Measurements from ENCODE around the gene CSMD2.

CSMD2 gene

DNA sequence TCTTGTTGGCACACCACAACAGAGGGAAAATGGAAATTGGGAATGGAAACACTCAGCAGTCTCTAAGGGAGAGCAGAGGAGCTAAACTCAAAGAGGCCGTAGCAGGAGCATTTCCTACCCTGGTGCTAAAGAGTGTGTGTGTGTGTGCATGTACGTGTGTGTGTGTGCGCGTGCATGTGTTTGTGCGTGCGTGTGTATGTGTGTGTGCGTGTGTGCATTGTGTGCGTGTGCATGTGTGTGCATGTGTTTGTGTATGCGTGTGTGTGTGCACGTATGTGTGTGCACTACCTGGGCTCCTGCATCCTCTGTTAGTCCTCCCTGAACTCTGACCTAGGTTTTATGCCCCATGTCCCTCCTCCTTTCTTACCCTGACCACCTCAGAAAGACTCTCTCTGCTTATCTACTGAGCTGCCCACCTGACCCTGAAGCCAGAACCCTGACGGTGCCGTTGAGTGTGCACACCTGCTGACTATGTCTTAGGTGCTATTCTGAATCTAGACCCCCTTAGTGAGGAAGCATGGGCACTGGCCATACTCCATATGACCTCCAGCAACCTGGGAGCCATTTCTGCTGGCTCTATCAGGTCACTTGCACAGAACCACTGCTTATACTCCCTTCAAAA, 458.3 kb downstream of the CSMD2 start:
- in situ Hi-C loops (cut with HindIII; ENCODE audit: low pct_ligation_motif_present, low pct_unique_long_range_greater_than_20kb, low sequenced_read_pairs) = no loop called here
- DNase-seq = no peak

DNA sequence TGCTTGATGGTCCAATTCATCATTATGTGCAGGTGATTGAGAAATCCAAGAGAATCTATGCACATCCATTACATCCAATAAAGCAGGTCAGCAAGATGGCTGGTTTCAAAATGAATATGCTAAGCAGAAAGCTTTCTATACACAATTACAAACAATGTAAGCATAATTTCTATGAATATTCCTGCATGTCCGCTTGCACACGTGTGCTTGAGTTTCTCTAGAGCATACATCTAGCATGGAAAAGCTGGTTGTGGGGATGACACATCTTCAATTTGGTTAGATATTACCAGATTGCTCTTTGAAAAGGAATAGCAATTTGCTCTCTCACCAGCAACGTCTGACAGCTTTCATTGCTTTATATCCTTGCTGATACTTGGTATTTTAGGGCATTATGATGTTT, 461.6 kb downstream of the CSMD2 start:
- in situ Hi-C loops (cut with HindIII; ENCODE audit: low pct_ligation_motif_present, low pct_unique_long_range_greater_than_20kb, low sequenced_read_pairs) = no loop called here

DNA sequence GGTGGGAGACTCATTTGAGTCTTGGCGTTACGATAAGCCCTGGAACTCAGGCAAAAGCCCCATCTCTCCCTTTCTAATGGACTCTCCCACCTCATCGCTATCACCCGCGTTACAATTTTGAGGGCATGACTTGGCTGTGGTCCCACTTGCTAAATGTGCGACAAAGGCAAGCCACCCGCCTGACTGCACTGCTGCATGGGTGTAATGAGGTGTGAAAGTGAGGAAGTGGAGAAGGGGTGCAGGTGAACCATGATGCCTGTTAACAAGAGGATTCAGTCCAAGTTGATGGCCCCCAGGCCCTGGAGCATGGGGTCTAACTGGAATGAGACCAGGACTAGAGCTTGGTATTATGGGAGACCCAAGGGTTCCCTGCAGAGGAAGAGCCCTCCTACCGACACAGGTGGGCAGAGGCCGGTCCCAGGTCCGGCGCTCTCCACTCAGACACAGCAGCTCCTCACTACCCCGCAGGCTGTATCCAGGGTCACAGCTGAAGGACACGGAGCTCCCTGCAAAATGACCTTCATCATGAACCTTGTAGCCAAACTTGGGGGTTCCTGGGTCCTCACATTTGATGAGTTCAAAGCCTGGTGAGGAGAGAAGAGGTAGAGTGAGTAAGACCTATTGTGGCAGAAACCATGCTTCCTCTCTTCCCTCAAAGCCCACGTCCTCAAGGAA, 466.5 kb downstream of the CSMD2 start:
- in situ Hi-C loops (cut with HindIII; ENCODE audit: low pct_ligation_motif_present, low pct_unique_long_range_greater_than_20kb, low sequenced_read_pairs) = no loop called here
- DNase-seq = no peak

More for the DNA sequence above, 461.6 kb downstream of the CSMD2 start:
- DNase-seq = no peak

DNA sequence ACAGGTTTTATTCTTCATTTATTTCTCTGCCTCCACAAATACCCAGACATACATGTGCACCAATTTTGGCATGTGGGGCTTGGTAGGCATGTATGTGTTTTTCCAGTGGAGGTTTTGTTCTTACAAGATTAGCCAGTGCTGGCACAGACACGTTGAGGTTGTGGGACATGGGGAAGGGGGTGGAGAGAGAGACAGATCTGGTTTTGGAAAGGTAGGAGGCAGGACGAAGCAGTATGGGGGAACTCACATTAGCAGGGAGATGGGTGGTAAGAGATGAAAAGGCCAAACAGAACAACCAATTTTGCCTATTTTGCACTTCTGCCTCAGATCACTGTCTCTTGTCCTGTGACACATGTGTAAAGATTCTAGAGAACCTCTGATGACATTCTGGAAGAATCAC, 467.2 kb downstream of the CSMD2 start:
- in situ Hi-C loops (cut with HindIII; ENCODE audit: low pct_ligation_motif_present, low pct_unique_long_range_greater_than_20kb, low sequenced_read_pairs) = no loop called here
- DNase-seq = no peak

DNA sequence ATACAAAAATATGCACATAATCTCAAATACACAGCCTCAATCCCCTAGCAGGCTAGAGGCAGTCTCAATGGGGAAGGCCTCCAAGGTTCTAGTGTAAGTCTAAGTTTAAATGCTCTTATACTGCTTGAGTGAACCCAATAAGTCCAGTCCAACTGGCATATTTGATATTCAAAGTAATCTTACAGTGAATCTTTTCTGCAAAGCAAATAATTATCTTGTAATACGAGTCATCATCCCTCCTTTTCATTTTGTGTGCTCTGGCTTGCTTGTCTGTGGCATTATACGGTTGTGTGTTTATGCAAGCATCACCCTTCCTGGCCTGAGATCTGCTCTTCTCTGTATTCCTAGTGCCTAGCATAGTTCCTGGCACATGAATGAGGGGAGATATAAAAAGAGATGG, 468.1 kb downstream of the CSMD2 start:
- no peak for DNase-seq
- in situ Hi-C loops (cut with HindIII; ENCODE audit: low pct_ligation_motif_present, low pct_unique_long_range_greater_than_20kb, low sequenced_read_pairs) = no loop called here

DNA sequence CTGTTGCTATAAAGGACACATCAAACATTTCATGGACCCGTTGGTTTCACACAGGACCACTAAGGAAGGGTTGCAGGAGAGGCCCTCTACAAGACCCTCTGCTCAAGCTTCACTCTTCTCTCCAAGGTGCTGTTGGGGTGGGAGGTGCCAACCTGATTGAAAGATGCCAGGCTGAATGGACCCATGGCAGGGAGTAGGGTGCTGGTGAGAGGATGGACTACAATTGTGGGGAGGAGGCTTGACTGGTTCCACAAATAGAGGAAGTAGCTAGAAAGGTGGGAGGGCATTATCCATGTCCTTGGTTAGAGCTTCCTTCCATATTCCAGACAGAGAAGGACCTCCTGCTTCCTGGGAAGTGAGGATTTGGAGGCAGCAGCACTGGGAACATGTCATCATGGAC, 468.7 kb downstream of the CSMD2 start:
- in situ Hi-C loops (cut with HindIII; ENCODE audit: low pct_ligation_motif_present, low pct_unique_long_range_greater_than_20kb, low sequenced_read_pairs) = no loop called here

DNA sequence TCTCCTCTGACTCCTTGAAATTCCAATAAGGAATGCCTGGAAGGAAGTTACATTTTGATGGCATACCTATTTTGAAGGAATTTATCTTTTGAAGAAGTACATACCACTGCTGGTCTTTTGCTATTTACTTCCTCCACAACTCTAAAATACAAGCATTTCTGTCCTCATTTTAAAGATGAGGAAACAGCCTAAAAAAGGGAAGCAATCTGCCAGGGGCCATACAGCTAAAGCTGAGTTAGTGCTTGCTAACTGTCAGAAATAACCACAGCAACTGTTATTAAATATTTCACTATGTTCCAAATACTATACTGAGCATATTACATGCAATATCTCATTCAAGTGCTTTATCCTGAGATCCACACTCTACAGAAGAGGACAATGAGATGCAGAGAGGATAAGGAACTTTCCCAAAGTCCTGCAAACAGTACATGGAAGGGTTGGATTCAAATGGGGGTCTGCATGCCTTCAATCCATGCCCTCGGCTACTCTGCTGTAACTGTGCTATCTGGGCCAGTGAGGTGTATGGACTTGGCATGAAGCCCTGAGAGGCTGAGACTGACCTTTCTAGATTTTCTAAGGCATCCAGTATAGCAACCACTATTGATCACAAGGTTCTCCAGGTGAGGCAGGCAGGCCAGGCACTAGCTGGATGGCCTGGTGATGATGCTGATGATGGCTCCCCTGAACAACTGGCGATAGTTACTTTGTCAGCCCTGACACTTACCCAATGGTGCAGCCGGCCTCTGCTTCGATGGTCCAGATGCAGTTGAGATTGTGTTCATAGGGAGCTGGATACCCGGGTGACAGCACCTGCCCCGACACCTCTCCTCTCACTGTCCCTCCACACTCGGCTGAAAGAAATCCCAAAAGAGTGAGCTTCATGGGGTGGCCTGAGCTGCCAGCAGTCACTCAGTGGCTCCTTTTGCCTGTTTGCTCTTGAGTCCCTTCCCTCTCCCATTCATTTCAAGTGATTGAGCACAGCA, 472.5 kb downstream of the CSMD2 start:
- DNase-seq = no peak
- in situ Hi-C loops (cut with HindIII; ENCODE audit: low pct_ligation_motif_present, low pct_unique_long_range_greater_than_20kb, low sequenced_read_pairs) = no loop called here

More for the DNA sequence above, 468.7 kb downstream of the CSMD2 start:
- no peak for DNase-seq

DNA sequence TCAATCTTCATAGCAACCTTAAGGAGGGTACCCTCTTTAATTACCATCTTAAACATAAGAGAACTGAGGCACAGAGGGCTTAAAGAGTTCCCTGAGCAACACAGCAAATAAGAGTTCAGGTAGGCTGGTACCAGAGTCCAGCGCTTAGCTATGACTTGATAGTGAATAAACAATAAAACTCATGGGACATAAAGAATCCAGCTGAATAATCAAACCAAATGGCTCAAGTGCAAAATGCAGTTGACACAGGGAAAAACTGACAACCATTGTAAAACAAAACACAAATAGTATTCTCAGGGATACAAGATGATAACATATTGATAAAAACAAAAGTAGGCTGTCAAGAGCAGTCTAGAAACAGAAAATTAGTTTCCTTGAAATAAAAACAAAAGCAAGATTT, 478.0 kb downstream of the CSMD2 start:
- DNase-seq = no peak
- in situ Hi-C loops (cut with HindIII; ENCODE audit: low pct_ligation_motif_present, low pct_unique_long_range_greater_than_20kb, low sequenced_read_pairs) = no loop called here

DNA sequence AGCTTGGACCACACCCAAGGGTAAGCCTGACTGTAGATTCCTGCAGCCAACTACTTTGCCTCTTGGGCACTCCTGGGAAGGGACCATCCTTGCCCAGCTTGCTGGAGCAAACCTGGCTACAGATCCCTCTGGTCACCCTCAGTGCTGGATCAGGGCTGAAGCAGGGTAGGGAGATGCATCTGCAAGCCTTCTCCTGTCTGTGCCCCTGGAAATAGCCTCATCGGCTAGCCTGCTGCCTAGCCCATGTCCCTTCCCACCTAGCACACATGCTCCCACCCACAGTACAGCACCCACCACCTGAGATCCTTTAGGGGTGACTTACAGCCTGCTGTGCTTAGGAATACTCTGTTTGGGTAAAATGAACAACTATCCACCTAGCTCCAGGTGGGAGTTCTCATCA, 478.5 kb downstream of the CSMD2 start:
- in situ Hi-C loops (cut with HindIII; ENCODE audit: low pct_ligation_motif_present, low pct_unique_long_range_greater_than_20kb, low sequenced_read_pairs) = no loop called here
- no peak for DNase-seq

DNA sequence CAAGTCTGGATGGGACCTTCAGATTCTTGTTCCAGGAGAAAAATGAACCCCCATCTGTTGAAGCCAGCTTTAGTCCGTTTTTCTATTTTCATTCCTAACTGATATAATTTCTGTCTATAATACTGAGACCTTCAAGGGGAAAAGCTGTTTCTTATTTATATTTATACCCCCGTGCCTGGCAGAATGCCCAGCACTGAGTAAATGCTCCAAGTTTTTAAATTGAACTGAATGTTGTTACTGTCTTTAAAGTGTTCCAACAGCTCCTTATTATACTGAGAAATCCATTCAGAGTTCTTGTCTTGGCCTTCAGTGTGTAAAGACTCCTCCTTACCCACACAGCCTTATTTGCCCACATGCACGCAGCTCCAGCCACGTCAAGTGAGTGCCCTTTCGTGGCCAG, 479.8 kb downstream of the CSMD2 start:
- in situ Hi-C loops (cut with HindIII; ENCODE audit: low pct_ligation_motif_present, low pct_unique_long_range_greater_than_20kb, low sequenced_read_pairs) = no loop called here
- DNase-seq = no peak

DNA sequence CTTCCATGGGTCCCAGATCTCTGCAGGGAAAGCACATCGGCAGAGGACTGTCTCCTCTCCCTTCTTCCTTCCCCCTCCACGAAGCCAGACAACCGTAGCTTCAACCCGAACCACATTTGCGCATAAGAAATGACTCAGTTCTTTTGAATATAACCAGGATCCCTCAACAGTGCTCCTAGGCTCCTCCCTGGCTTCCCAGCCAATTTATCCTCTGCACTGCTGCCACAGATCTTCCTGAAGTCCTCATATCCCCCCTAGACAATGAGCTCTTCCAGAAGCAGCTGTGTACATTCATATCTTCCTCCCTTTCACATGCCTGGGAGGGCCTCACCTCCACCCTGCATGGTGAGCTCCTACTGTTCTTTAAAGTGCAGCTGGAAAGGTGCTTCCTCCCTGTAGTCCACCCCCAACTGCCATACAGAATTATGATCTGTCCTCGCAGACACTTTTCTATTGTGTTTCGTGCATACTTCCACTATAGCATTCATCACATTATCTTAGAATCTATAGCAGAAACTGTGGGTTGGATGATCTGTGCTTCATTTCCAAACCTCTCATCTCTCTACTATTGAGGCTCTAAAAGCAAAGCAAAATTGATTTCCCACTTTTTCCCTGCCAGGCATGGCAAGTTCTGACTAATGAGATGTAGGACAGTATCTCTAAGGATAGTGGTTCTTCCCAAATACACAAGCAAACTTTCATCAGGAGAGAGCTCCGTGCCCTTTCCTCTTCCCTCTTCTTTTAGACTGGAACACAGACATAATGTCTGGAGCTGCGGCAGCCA, 480.4 kb downstream of the CSMD2 start:
- no peak for DNase-seq
- in situ Hi-C loops (cut with HindIII; ENCODE audit: low pct_ligation_motif_present, low pct_unique_long_range_greater_than_20kb, low sequenced_read_pairs) = no loop called here

DNA sequence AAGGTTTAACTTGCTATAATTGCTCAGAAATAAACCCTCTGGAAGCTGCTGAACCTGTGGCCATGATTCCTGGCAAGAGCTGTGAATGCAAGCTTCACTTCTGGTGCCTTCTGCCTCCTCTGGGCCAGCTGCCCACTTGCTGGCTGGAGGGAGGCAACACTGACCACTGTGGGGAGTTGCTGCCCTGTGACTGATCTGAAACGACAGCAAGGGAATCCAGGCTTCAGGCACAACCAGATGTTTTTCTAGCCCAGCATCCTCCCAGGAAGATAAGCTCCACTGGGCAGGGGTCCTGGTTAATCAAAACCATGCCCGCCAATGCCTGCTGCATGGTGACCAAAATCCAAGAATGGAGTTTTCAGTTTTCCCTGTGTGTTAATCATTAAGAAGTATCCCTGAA, 481.1 kb downstream of the CSMD2 start:
- in situ Hi-C loops (cut with HindIII; ENCODE audit: low pct_ligation_motif_present, low pct_unique_long_range_greater_than_20kb, low sequenced_read_pairs) = no loop called here
- no peak for DNase-seq

DNA sequence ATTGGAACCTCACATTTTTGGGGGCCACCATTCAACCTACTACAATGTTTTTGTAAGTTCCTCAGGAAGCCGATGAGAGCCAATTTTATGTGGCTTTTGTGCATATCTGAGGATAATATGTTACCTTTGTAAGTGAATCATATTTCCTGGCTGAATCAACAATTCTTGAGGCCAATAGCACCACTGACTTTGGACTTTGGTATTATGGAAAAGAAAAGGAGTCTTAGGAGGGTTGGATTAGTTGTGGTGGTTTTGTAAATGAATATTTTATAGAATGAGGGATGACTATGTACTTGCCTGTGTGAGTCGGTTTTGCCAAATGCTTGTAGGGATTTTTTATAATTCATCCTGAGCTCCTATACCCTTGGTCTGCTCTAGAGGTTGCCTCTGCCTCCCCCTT, 482.7 kb downstream of the CSMD2 start:
- in situ Hi-C loops (cut with HindIII; ENCODE audit: low pct_ligation_motif_present, low pct_unique_long_range_greater_than_20kb, low sequenced_read_pairs) = no loop called here
- no peak for DNase-seq

DNA sequence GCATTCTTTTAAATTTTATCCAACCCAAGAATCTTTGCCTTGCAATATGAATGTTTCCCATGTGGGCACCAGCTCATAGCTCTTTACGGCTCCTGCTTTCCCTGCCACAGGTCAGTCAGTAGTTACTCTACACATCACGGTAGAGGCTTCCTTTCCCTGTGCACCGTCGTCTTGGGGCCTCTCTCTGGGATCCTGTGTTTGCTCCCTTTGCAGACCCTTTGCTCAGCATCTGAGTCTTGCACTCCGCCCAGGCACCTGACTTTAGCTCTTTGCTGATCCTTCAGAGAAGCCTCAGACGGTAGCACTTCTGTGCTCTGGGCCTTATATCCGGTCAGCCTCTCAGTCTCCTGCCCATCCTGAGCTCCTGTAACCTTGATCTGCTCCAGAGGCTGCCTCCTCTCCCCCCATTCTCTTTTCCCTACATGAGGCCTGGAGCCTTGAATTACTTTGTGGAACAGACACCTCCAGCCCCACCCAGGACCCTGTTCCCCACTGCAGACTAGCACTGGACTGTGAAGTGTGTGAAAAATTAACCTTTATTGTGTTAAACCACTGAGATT, 484.7 kb downstream of the CSMD2 start:
- no peak for DNase-seq
- in situ Hi-C loops (cut with HindIII; ENCODE audit: low pct_ligation_motif_present, low pct_unique_long_range_greater_than_20kb, low sequenced_read_pairs) = no loop called here

DNA sequence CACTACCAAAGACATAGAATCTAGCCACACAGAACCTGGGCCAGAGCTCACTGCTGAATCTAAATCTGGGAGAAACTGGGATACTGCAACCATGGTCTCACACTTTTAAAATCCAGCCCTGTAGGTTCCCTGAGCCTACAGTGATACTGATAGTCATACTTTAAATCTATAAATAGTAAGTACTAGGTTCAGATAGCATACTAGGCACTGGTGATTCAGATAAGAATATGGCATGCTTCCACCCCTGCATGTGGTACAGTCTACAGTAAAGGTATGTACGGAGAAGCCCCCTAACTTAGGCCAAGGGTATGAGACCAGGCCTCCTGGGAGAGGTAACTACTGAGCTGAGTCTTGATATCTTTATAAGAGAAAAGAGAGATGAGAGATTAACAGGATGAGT, 494.5 kb downstream of the CSMD2 start:
- no peak for DNase-seq
- in situ Hi-C loops (cut with HindIII; ENCODE audit: low pct_ligation_motif_present, low pct_unique_long_range_greater_than_20kb, low sequenced_read_pairs) = no loop called here

DNA sequence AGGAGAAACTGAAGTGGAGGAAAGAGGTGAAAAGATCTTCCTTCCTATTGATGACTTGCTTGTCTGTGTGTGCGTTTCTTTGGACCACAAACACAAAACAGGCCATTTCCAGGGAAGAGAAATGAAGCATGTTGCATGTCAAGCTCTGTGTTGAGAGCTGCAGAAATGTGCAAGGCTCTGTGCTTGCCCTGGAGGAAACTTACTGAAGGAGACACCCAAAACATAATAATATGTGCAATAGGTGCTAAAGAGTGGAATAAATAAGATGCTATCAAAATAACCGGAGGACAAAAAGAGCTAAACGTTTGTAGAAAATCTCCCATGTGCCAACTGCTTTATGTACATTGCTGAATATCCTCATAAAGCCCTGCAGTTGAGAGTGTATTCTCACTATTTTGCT, 496.3 kb downstream of the CSMD2 start:
- in situ Hi-C loops (cut with HindIII; ENCODE audit: low pct_ligation_motif_present, low pct_unique_long_range_greater_than_20kb, low sequenced_read_pairs) = no loop called here
- no peak for DNase-seq

DNA sequence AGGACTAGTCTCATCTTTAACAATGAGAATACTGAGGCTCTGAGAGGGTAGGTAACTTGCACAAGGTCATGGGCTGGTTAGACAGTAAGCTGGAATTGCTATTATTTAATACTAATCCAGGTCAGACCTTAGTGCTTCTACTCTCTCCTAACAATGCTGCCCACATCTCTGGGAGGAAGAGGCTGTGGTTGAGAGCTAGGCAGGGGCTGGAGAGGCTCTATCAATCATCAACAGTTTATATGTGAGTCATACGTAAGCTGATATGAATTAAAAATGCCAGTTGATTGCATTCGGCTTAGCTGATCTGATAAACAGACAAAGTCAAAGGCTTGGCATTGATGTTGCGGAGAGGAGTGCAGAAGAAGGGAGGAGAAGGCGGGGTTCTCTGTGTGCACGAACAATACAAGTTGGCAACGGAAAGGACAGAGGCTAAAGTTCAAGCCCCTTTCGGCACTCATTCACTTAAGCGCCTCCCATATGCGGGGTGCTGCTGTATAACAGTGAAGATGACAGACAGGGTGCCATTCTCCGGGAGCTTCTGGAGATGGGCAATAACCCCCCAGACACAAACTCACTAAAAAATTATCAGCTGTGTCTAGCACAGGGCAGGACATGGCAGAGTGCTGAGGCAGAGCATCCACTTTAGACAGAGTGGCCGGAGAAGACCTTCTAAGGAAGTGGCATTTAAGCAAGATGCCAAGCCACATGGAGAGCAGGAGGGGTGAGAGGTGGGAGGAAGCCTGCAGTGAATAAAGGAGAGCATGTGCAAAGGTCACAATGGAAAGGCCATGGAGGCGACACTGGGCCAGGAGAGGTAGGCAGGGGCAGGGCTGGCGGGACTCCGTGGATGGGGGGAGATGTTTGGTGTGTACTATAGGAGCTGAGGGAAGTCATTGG, 497.4 kb downstream of the CSMD2 start:
- no peak for DNase-seq
- in situ Hi-C loops (cut with HindIII; ENCODE audit: low pct_ligation_motif_present, low pct_unique_long_range_greater_than_20kb, low sequenced_read_pairs) = no loop called here

DNA sequence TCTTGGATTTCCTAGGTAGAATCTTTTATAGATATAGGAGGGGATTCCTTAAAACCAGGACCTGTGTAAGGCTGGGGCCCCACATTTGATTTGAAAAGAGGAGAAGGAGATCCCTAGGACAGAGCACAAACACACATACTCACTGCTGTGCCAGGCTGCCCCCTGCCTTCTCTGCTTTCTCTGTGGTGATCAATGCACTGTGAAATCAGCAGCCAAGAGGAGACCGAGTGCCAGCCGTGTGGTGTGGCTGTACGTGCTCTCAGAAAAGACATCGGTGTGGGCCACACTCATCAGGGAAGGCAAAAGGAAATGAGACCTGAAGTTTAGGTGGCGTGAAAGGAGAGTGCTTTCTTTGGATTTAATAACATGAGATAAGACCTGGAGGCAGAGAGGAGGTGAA, 498.4 kb downstream of the CSMD2 start:
- DNase-seq = no peak

More for the DNA sequence above, 498.4 kb downstream of the CSMD2 start:
- in situ Hi-C loops (cut with HindIII; ENCODE audit: low pct_ligation_motif_present, low pct_unique_long_range_greater_than_20kb, low sequenced_read_pairs) = no loop called here
